IMR-90 (cell line): Measurements from ENCODE around the gene PAQR7. TPM values are rescaled to one million over a fixed set of nuclear protein-coding genes. Genes with fewer than 3 reads are reported as not detected.

Source experiments
- ATAC-seq: fragments of 200-7000 bp; cut with Tn5 transposase; 2 replicates; pipeline ENCODE4 v1.9.1; 2020; ENCODE audit warnings: low read depth, mild to moderate bottlenecking, moderate library complexity
- BruUV-seq: library from RNA; stranded (reverse); fragments of 400-500 nt; replicated peaks from 2 replicates; lab custom pipeline; 2021; lab: Mats Ljungman, UMichigan
- CTCF ChIA-PET: fragments of 300-600 bp; formaldehyde crosslinking; extraction: SDS; loops from one replicate; lab custom pipeline; 2021; ENCODE audit warnings: antibody characterized with exemption; lab: Yijun Ruan, JAX
- POLR2A ChIA-PET: fragments of 300-600 bp; sonication (Branson Sonifier 250); formaldehyde crosslinking; loops from one replicate; lab custom pipeline; 2022; ENCODE audit warnings: antibody characterized with exemption; ENCODE audit not compliant: unreplicated experiment; lab: Charles Lee
- DNase-seq: peaks from one replicate; pipeline ENCODE4 v3.0.0; 2013
- H2AFZ ChIP-seq: replicated peaks from 2 replicates; pipeline ENCODE3; 2013; ENCODE audit warnings: low read length, mild to moderate bottlenecking; ENCODE audit not compliant: poor library complexity
- H2AK5ac ChIP-seq: 2 replicates; pipeline ENCODE4 v1.6.1; 2013; ENCODE audit warnings: low read depth, low read length, inconsistent platforms
- H2AK9ac ChIP-seq: replicated peaks from 2 replicates; pipeline ENCODE3; 2013; ENCODE audit warnings: mild to moderate bottlenecking, low read depth, low read length, moderate library complexity; ENCODE audit not compliant: poor library complexity
- H2BK120ac ChIP-seq: 2 replicates; pipeline ENCODE4 v1.6.1; 2013; ENCODE audit warnings: low read depth, low read length, inconsistent platforms
- H2BK15ac ChIP-seq: 3 replicates; pipeline ENCODE4 v1.6.1; 2013; ENCODE audit warnings: low read depth, low read length, inconsistent platforms
- H2BK20ac ChIP-seq: 2 replicates; pipeline ENCODE4 v1.6.1; 2013; ENCODE audit warnings: low read depth, mild to moderate bottlenecking, inconsistent platforms, low read length, moderate library complexity
- H2BK5ac ChIP-seq: 2 replicates; pipeline ENCODE4 v1.6.1; 2013; ENCODE audit warnings: mild to moderate bottlenecking, low read depth, low read length, inconsistent platforms; ENCODE audit not compliant: poor library complexity, severe bottlenecking
- H3K14ac ChIP-seq: replicated peaks from 2 replicates; pipeline ENCODE4 v1.6.1; 2013; ENCODE audit warnings: low read depth, low read length, inconsistent platforms
- H3K18ac ChIP-seq: 2 replicates; pipeline ENCODE4 v1.6.1; 2013; ENCODE audit warnings: low read depth, low read length, control low read depth
- H3K23ac ChIP-seq: 2 replicates; pipeline ENCODE4 v1.6.1; 2013; ENCODE audit warnings: low read depth, low read length, inconsistent platforms
- H3K27ac ChIP-seq: 2 replicates; pipeline ENCODE4 v1.5.1; 2013; ENCODE audit warnings: mild to moderate bottlenecking, control low read depth, low read length; ENCODE audit not compliant: insufficient read depth
- H3K27me3 ChIP-seq: 2 replicates; pipeline ENCODE4 v1.6.1; 2013; ENCODE audit warnings: low read length; ENCODE audit not compliant: control insufficient read depth, insufficient read depth
- H3K36me3 ChIP-seq: 2 replicates; pipeline ENCODE4 v1.6.1; 2013; ENCODE audit warnings: low read length, mixed read lengths; ENCODE audit not compliant: control insufficient read depth, insufficient read depth
- H3K4ac ChIP-seq: 2 replicates; pipeline ENCODE4 v1.6.1; 2013; ENCODE audit warnings: low read depth, low read length, inconsistent platforms
- H3K4me1 ChIP-seq: 2 replicates; pipeline ENCODE4 v1.6.1; 2013; ENCODE audit warnings: low read length, mixed read lengths; ENCODE audit not compliant: control insufficient read depth, insufficient read depth
- H3K4me2 ChIP-seq: 2 replicates; pipeline ENCODE4 v1.6.1; 2013; ENCODE audit warnings: low read depth, mild to moderate bottlenecking, control low read depth, low read length, moderate library complexity
- H3K4me3 ChIP-seq: 2 replicates; pipeline ENCODE4 v1.5.1; 2013; ENCODE audit warnings: low read depth, mild to moderate bottlenecking, control low read depth, low read length, moderate library complexity; ENCODE audit not compliant: insufficient read depth
- H3K56ac ChIP-seq: 2 replicates; pipeline ENCODE4 v1.6.1; 2013; ENCODE audit warnings: low read length, inconsistent platforms; ENCODE audit not compliant: insufficient read depth; ENCODE audit errors: extremely low read depth
- H3K79me1 ChIP-seq, 2 experiments: 2 replicates each; pipeline ENCODE4 v1.6.1; 2013; ENCODE audit warnings: low read length in 2 of 2, inconsistent platforms in 1 of 2, low read depth in 1 of 2
- H3K9ac ChIP-seq: 2 replicates; pipeline ENCODE4 v1.6.1; 2013; ENCODE audit warnings: low read depth, low read length, control low read depth
- H3K9me1 ChIP-seq: 2 replicates; pipeline ENCODE4 v1.6.1; 2013; ENCODE audit warnings: low read length, inconsistent platforms; ENCODE audit not compliant: insufficient read depth
- H3K9me3 ChIP-seq: 2 replicates; pipeline ENCODE4 v1.6.1; 2013; ENCODE audit warnings: low read length; ENCODE audit not compliant: control insufficient read depth, insufficient read depth
- H4K20me1 ChIP-seq: 2 replicates; pipeline ENCODE4 v1.6.1; 2013; ENCODE audit warnings: low read length, inconsistent platforms; ENCODE audit not compliant: insufficient read depth
- H4K5ac ChIP-seq: 2 replicates; pipeline ENCODE4 v1.6.1; 2013; ENCODE audit warnings: mild to moderate bottlenecking, low read depth, low read length, control low read depth
- H4K8ac ChIP-seq, 2 experiments: 2 replicates each; pipeline ENCODE4 v1.6.1; 2013; ENCODE audit warnings: low read depth in 2 of 2, low read length in 2 of 2, control low read depth in 1 of 2, inconsistent platforms in 1 of 2
- H4K91ac ChIP-seq: 2 replicates; pipeline ENCODE4 v1.6.1; 2013; ENCODE audit warnings: low read depth, low read length, inconsistent platforms; ENCODE audit not compliant: insufficient read depth
- BHLHE40 ChIP-seq: fragments of 150-350 bp; IDR thresholded peaks from 2 replicates; pipeline ENCODE4 v1.6.1; 2016; ENCODE audit warnings: mild to moderate bottlenecking, low read depth, low read length
- CEBPB ChIP-seq: IDR thresholded peaks from 2 replicates; pipeline ENCODE4 v1.6.1; 2012; ENCODE audit warnings: low read depth, low read length, improper control_type of control experiment
- CHD1 ChIP-seq: IDR thresholded peaks from 2 replicates; pipeline ENCODE4 v1.6.1; 2012; ENCODE audit warnings: low read depth, low read length, improper control_type of control experiment
- CTCF ChIP-seq: conservative IDR thresholded peaks from 2 replicates; pipeline ENCODE4 v1.5.1; 2012; ENCODE audit warnings: mild to moderate bottlenecking, low read depth, low read length, improper control_type of control experiment
- ELK1 ChIP-seq: fragments of 150-350 bp; IDR thresholded peaks from 2 replicates; pipeline ENCODE4 v1.6.1; 2016; ENCODE audit warnings: low read depth, mild to moderate bottlenecking, low read length, moderate library complexity, borderline replicate concordance
- FOS ChIP-seq: fragments of 150-350 bp; IDR thresholded peaks from 2 replicates; pipeline ENCODE4 v1.6.1; 2016; ENCODE audit warnings: low read depth, low read length
- MAFK ChIP-seq: IDR thresholded peaks from 2 replicates; pipeline ENCODE4 v1.6.1; 2012; ENCODE audit warnings: low read depth, low read length, improper control_type of control experiment
- MAZ ChIP-seq: IDR thresholded peaks from 2 replicates; pipeline ENCODE4 v1.6.1; 2012; ENCODE audit warnings: low read depth, mild to moderate bottlenecking, low read length, improper control_type of control experiment, moderate library complexity, borderline replicate concordance
- MXI1 ChIP-seq: IDR thresholded peaks from 2 replicates; pipeline ENCODE4 v1.6.1; 2012; ENCODE audit warnings: low read depth, mild to moderate bottlenecking, low read length, moderate library complexity, borderline replicate concordance
- NFE2L2 ChIP-seq: fragments of 150-350 bp; IDR thresholded peaks from 2 replicates; pipeline ENCODE4 v1.6.1; 2016; ENCODE audit warnings: low read depth, mild to moderate bottlenecking, low read length
- POLR2A ChIP-seq: IDR thresholded peaks from 2 replicates; pipeline ENCODE4 v1.6.1; 2012; ENCODE audit warnings: mild to moderate bottlenecking, low read depth, low read length
- RAD21 ChIP-seq: IDR thresholded peaks from 2 replicates; pipeline ENCODE4 v1.6.1; 2012; ENCODE audit warnings: low read length, improper control_type of control experiment
- RCOR1 ChIP-seq: IDR thresholded peaks from 2 replicates; pipeline ENCODE4 v1.6.1; 2012; ENCODE audit warnings: mild to moderate bottlenecking, low read length, improper control_type of control experiment; ENCODE audit not compliant: insufficient replicate concordance
- RFX5 ChIP-seq: IDR thresholded peaks from 2 replicates; pipeline ENCODE4 v1.8.0; 2012; ENCODE audit warnings: low read depth, mild to moderate bottlenecking, low read length, moderate library complexity
- SMC3 ChIP-seq: fragments of 150-350 bp; IDR thresholded peaks from 2 replicates; pipeline ENCODE4 v1.6.1; 2016; ENCODE audit warnings: low read depth, mild to moderate bottlenecking, antibody characterized with exemption, low read length, moderate library complexity
- USF2 ChIP-seq: fragments of 150-350 bp; IDR thresholded peaks from 2 replicates; pipeline ENCODE4 v1.6.1; 2017; ENCODE audit warnings: mild to moderate bottlenecking, antibody characterized with exemption, low read length, low read depth
- WGBS, 2 experiments: methylation state at CpG; one replicate each; pipeline versions ENCODE4 v1.1.5 to v1.1.7; 2013; ENCODE audit warnings: missing lambda C conversion rate in 2 of 2; ENCODE audit not compliant: insufficient read length in 1 of 2; ENCODE audit errors: extremely low coverage in 2 of 2; 5-methylcytosine and 5-hydroxymethylcytosine counted together
- dilution Hi-C: fragments of 300-500 bp; cut with HindIII; formaldehyde crosslinking; loops from one replicate; pipeline ENCODE4 v1.14.3; 2018; ENCODE audit warnings: low sequenced_read_pairs; ENCODE audit not compliant: unreplicated experiment
- in situ Hi-C: fragments of 300-500 bp; cut with MboI; formaldehyde crosslinking; loops from 3 replicates; pipeline ENCODE4 v1.14.3; 2019; ENCODE audit warnings: low sequenced_read_pairs, inconsistent platforms, mixed read lengths
- intact Hi-C: fragments of 100-400 bp; cut with micrococcal nuclease; formaldehyde crosslinking; loops from 2 replicates; pipeline ENCODE4 v1.10.0; 2022
- polyA plus RNA-seq, 3 experiments: library from polyadenylated mRNA; depleted of rRNA; stranded (reverse); fragments of >200 nt; gene quantifications; 2 replicates each; pipeline ENCODE4 v1.2.3, GENCODE V29; 2012; ENCODE audit warnings: low replicate concordance in 1 of 3
- total RNA-seq: library from RNA; depleted of rRNA; stranded (reverse); fragments of >200 nt; gene quantifications from 2 replicates; pipeline ENCODE4 v1.2.3, GENCODE V29; 2012

Gene PAQR7
- total and polyA plus RNA-seq, 2 of the 4 experiments (the other 2 are of a cell fraction) = 9.0 to 12.9 TPM

GRCh38 chr1:25828491-25828890, 47.0 kb downstream of the PAQR7 start:
- ATAC-seq (no peak), DNase-seq (no peak)
- no peak overlapping the region for H3K56ac ChIP-seq
- H3K27ac ChIP-seq = no peak overlapping the region
- H2BK120ac ChIP-seq = no peak overlapping the region
- POLR2A ChIA-PET = no interaction called here
- H2BK15ac ChIP-seq = no peak overlapping the region
- H3K18ac ChIP-seq = no peak overlapping the region
- no peak overlapping the region for H4K5ac ChIP-seq
- TF ChIP-seq NFE2L2 (no peak), RCOR1 (no peak), MAZ (no peak), BHLHE40 (no peak), RFX5 (no peak), MXI1 (no peak), RAD21 (no peak), USF2 (no peak), CEBPB (no peak), CTCF (no peak), ELK1 (no peak), MAFK (no peak), FOS (no peak), SMC3 (no peak), POLR2A (no peak), CHD1 (no peak)
- no TSS peak for BruUV-seq
- H3K9me3 ChIP-seq = no peaks in the 10 kb centered on the region
- no peak overlapping the region for H2BK5ac ChIP-seq
- H4K91ac ChIP-seq = no peak overlapping the region
- H3K9ac ChIP-seq = no peak overlapping the region
- H3K4me2 ChIP-seq = no peak overlapping the region
- H4K8ac ChIP-seq = no peak overlapping the region
- no peak overlapping the region for H3K14ac ChIP-seq
- no peak overlapping the region for H3K4me3 ChIP-seq
- CTCF ChIA-PET = no interaction called here
- H3K4me1 ChIP-seq = no peaks in the 10 kb centered on the region
- H3K9me1 ChIP-seq = no peaks in the 10 kb centered on the region; the same call in 1 of the 2 replicates
- in situ Hi-C loops = loop anchor here (10.0 kb wide), 1 partner anchor 166 kb away; the partner anchor contains the start of gene PAFAH2
- H3K23ac ChIP-seq = no peak overlapping the region
- H2AK9ac ChIP-seq = no peak overlapping the region
- intact Hi-C loops = no loop called here
- no peak overlapping the region for H3K4ac ChIP-seq
- H2BK20ac ChIP-seq = no peak overlapping the region
- no peak overlapping the region for H2AFZ ChIP-seq
- dilution Hi-C loops = no loop called here
- WGBS, 2 experiments = no CpG with 5 or more reads among the region's 3 CpGs
- H4K20me1 ChIP-seq = peaks cover 10% of the 10 kb centered on the region; the same call in 1 of the 2 replicates
- no peak overlapping the region for H2AK5ac ChIP-seq
- no peaks in the 10 kb centered on the region for H3K27me3 ChIP-seq
- peaks cover 24 to 38% of the 10 kb centered on the region in 2 experiments for H3K79me1 ChIP-seq
- peaks cover 59% of the 10 kb centered on the region for H3K36me3 ChIP-seq
